SU-DHL-6 (cell line): Measurements from ENCODE around the gene RCAN2.

Experiments
- H2AFZ ChIP-seq: fragments of 200-600 bp; sonication (generic); 2 replicates; pipeline ENCODE4 v1.6.1; 2014; ENCODE audit warnings: low read depth, mild to moderate bottlenecking, moderate library complexity, mixed read lengths, antibody characterized with exemption, low read length; ENCODE audit not compliant: severe bottlenecking
- H3F3A ChIP-seq: fragments of 200-600 bp; shearing (Covaris generic); 2 replicates; pipeline ENCODE4 v1.6.0; 2016; ENCODE audit warnings: antibody characterized with exemption, mild to moderate bottlenecking; ENCODE audit not compliant: insufficient read depth
- H3K27ac ChIP-seq: fragments of 200-600 bp; sonication (generic); 2 replicates; pipeline ENCODE4 v1.5.1; 2016; ENCODE audit warnings: low read depth, mild to moderate bottlenecking, low read length, moderate library complexity, mixed read lengths
- H3K27me3 ChIP-seq: fragments of 200-600 bp; sonication (generic), shearing (Covaris generic); 2 replicates; pipeline ENCODE4 v1.6.0; 2014; ENCODE audit warnings: mild to moderate bottlenecking, low read length
- H3K36me3 ChIP-seq: fragments of 200-600 bp; sonication (generic); 2 replicates; pipeline ENCODE4 v1.6.1; 2014; ENCODE audit warnings: mild to moderate bottlenecking, low read length, mixed read lengths
- H3K4me2 ChIP-seq: fragments of 300-600, 200-600 bp; shearing (Covaris generic), sonication (generic); 2 replicates; pipeline ENCODE4 v1.6.0; 2014; ENCODE audit warnings: low read length, low read depth, mild to moderate bottlenecking; ENCODE audit not compliant: poor library complexity, severe bottlenecking
- H3K4me3 ChIP-seq: fragments of 200-600 bp; sonication (generic); 2 replicates; pipeline ENCODE4 v1.5.1; 2014; ENCODE audit warnings: antibody characterized with exemption, low read length, mild to moderate bottlenecking, mixed read lengths; ENCODE audit not compliant: insufficient read depth, poor library complexity, severe bottlenecking
- H3K79me2 ChIP-seq: fragments of 200-600 bp; sonication (generic); 2 replicates; pipeline ENCODE4 v1.6.1; 2014; ENCODE audit warnings: mild to moderate bottlenecking, low read length, moderate library complexity; ENCODE audit not compliant: insufficient read depth
- H3K9ac ChIP-seq: fragments of 200-600 bp; sonication (generic); 2 replicates; pipeline ENCODE4 v1.7.0; 2014; ENCODE audit warnings: mild to moderate bottlenecking, low read length
- H3K9me2 ChIP-seq: fragments of 200-600 bp; sonication (generic); replicated peaks from 2 replicates; pipeline ENCODE4 v1.6.1; 2014; ENCODE audit warnings: low read length; ENCODE audit not compliant: insufficient read depth
- H3K9me3 ChIP-seq: fragments of 200-600 bp; sonication (generic); 2 replicates; pipeline ENCODE4 v1.6.1; 2014; ENCODE audit warnings: low read length, mixed read lengths; ENCODE audit not compliant: insufficient read depth
- H4K20me1 ChIP-seq: fragments of 200-600 bp; sonication (generic); 2 replicates; pipeline ENCODE4 v1.6.1; 2014; ENCODE audit warnings: low read depth, mild to moderate bottlenecking, antibody characterized with exemption, low read length, moderate library complexity, mixed read lengths
- CTCF ChIP-seq: fragments of 200-600 bp; sonication (generic); IDR thresholded peaks from one replicate; pipeline ENCODE4 v1.5.1; 2017; ENCODE audit warnings: antibody characterized with exemption, mild to moderate bottlenecking, low read length, moderate library complexity; ENCODE audit not compliant: insufficient read depth, poor library complexity, severe bottlenecking
- EZH2phosphoT487 ChIP-seq: fragments of 200-600 bp; sonication (generic), shearing (Covaris generic); conservative IDR thresholded peaks from 2 replicates; pipeline ENCODE4 v1.6.1; 2018; ENCODE audit warnings: mild to moderate bottlenecking, antibody characterized with exemption, low read length, moderate library complexity, mixed read lengths

RCAN2 gene

DNA sequence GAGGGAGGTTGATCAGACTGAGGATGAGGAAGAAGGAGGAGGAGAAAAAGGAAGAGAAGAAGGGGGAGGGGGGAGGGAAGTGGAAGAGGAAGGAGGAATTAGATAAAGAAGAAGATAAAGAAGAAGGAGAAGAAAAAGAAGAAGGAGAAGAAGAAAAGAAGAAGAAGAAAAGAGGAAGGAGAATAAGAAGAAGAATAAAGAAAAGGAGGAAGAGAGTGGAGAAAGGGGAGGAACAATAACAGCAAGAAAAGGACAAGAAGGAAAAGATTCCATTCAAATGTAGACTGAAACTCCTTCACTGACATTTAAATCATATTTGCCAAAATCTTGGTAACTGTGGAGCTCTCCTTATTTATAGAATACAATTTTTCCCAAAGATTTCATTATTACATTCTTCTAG is 34.3 kb upstream of the RCAN2 start:
- no peak overlapping the region for H2AFZ ChIP-seq
- H3K9me2 ChIP-seq = no peaks in the 10 kb centered on the region
- no peak overlapping the region for H3K4me2 ChIP-seq
- TF ChIP-seq CTCF = no peak
- TF ChIP-seq EZH2phosphoT487 = no peak
- H3K9ac ChIP-seq = no peak overlapping the region
- no peaks in the 10 kb centered on the region for H3K9me3 ChIP-seq
- H3F3A ChIP-seq = no peaks in the 10 kb centered on the region
- no peaks in the 10 kb centered on the region for H3K27me3 ChIP-seq
- H3K4me3 ChIP-seq = no peak overlapping the region
- no peaks in the 10 kb centered on the region for H4K20me1 ChIP-seq
- no peak overlapping the region for H3K27ac ChIP-seq
- H3K36me3 ChIP-seq = no peaks in the 10 kb centered on the region
- no peaks in the 10 kb centered on the region for H3K79me2 ChIP-seq

DNA sequence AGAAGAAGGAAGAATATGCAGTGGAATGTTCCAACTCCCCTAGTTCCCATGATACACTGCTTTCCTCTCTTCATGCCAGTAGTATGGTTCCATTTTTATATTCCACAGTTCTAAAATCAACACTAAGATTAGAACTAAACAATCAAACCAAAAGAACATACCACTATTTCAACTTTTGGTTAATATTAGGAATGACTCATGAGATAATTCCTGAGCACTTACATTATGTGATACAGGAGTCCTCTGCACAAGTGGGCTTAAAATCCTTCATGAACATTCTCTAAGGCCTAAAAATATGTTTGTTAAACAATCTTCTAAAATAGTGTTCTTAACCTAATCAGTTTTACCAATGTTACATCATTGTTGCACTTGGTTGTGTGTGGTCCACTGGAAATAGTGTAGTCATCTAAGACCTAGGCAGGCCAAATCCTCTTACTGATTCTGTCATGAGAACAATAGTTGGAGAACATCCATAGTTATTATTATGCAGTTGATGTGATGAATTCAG is 30.3 kb upstream of the RCAN2 start:
- H3K4me2 ChIP-seq = no peak overlapping the region
- no peaks in the 10 kb centered on the region for H3K9me2 ChIP-seq
- no peaks in the 10 kb centered on the region for H4K20me1 ChIP-seq
- H3K4me3 ChIP-seq = no peak overlapping the region
- no peaks in the 10 kb centered on the region for H3K79me2 ChIP-seq
- no peaks in the 10 kb centered on the region for H3K9me3 ChIP-seq
- no peak overlapping the region for H2AFZ ChIP-seq
- H3K27ac ChIP-seq = no peak overlapping the region
- H3K36me3 ChIP-seq = no peaks in the 10 kb centered on the region
- TF ChIP-seq EZH2phosphoT487 (no peak), CTCF (no peak)
- H3K9ac ChIP-seq = no peak overlapping the region
- H3K27me3 ChIP-seq = no peaks in the 10 kb centered on the region
- H3F3A ChIP-seq = no peaks in the 10 kb centered on the region

GRCh38 chr6:46517202-46517601 is 26.0 kb upstream of the RCAN2 start:
- Histone ChIP-seq H4K20me1 (no peaks in the 10 kb centered on the region), H3K4me2 (no peak overlapping the region), H2AFZ (no peak overlapping the region), H3K27me3 (no peaks in the 10 kb centered on the region), H3K4me3 (no peak overlapping the region), H3K36me3 (no peaks in the 10 kb centered on the region), H3K27ac (no peak overlapping the region), H3K9me3 (no peaks in the 10 kb centered on the region), H3K9ac (no peak overlapping the region), H3K79me2 (no peaks in the 10 kb centered on the region), H3K9me2 (no peaks in the 10 kb centered on the region), H3F3A (no peaks in the 10 kb centered on the region)
- TF ChIP-seq CTCF = no peak
- TF ChIP-seq EZH2phosphoT487 = no peak

GRCh38 chr6:46513533-46513932 is 22.3 kb upstream of the RCAN2 start:
- no peaks in the 10 kb centered on the region for H3K27me3 ChIP-seq
- H4K20me1 ChIP-seq = no peaks in the 10 kb centered on the region
- TF ChIP-seq CTCF (no peak), EZH2phosphoT487 (no peak)
- no peaks in the 10 kb centered on the region for H3K36me3 ChIP-seq
- H3K9me2 ChIP-seq = no peaks in the 10 kb centered on the region
- no peak overlapping the region for H3K9ac ChIP-seq
- peak overlapping the region; percentile 22 for H2AFZ ChIP-seq
- H3K79me2 ChIP-seq = no peaks in the 10 kb centered on the region
- H3K4me2 ChIP-seq = no peak overlapping the region
- no peaks in the 10 kb centered on the region for H3F3A ChIP-seq
- H3K4me3 ChIP-seq = no peak overlapping the region
- no peaks in the 10 kb centered on the region for H3K9me3 ChIP-seq
- H3K27ac ChIP-seq = no peak overlapping the region
